Neural cell (in vitro differentiated cells): ENCODE data around the gene DERA. TPM values are rescaled to one million over a fixed set of nuclear protein-coding genes. Genes with fewer than 3 reads are reported as not detected.

Experiments
- H2AFZ ChIP-seq: fragments of 200-600, 300-800 bp; sonication (generic), shearing (Covaris generic); 2 replicates; pipeline ENCODE4 v1.6.0; 2014; ENCODE audit warnings: low read depth, mild to moderate bottlenecking, antibody characterized with exemption, low read length, moderate library complexity
- H3F3A ChIP-seq: fragments of 200-600 bp; shearing (Covaris generic); 2 replicates; pipeline ENCODE4 v1.6.1; 2016; ENCODE audit warnings: mild to moderate bottlenecking, moderate library complexity, mixed read lengths, antibody characterized with exemption, low read length; ENCODE audit not compliant: insufficient read depth, poor library complexity, severe bottlenecking
- H3K27ac ChIP-seq: fragments of 200-600, 300-800 bp; sonication (generic), shearing (Covaris generic); 2 replicates; pipeline ENCODE4 v1.5.1; 2014; ENCODE audit warnings: mild to moderate bottlenecking, low read length, moderate library complexity
- H3K27me3 ChIP-seq: fragments of 300-800, 200-600 bp; sonication (generic), shearing (Covaris generic); 2 replicates; pipeline ENCODE4 v1.6.0; 2014; ENCODE audit warnings: mild to moderate bottlenecking, low read depth, low read length, moderate library complexity; ENCODE audit not compliant: insufficient read depth
- H3K36me3 ChIP-seq: fragments of 300-800, 200-600 bp; sonication (generic), shearing (Covaris generic); 2 replicates; pipeline ENCODE4 v1.5.1; 2014; ENCODE audit warnings: mild to moderate bottlenecking, antibody characterized with exemption, low read length, moderate library complexity; ENCODE audit not compliant: insufficient read depth
- H3K4me2 ChIP-seq: fragments of 300-800, 200-600 bp; sonication (generic), shearing (Covaris generic); 2 replicates; pipeline ENCODE4 v1.6.0; 2014; ENCODE audit warnings: mild to moderate bottlenecking, low read length
- H3K4me3 ChIP-seq: fragments of 300-800, 200-600 bp; sonication (generic), shearing (Covaris generic); 2 replicates; pipeline ENCODE4 v1.5.1; 2014; ENCODE audit warnings: mild to moderate bottlenecking, low read length, moderate library complexity
- H3K79me2 ChIP-seq: fragments of 200-600 bp; shearing (Covaris generic); replicated peaks from 2 replicates; pipeline ENCODE4 v1.6.0; 2014; ENCODE audit warnings: mild to moderate bottlenecking, low read length, moderate library complexity; ENCODE audit not compliant: insufficient read depth
- H3K9ac ChIP-seq: fragments of 300-800, 200-600 bp; sonication (generic), shearing (Covaris generic); 2 replicates; pipeline ENCODE4 v1.6.1; 2016; ENCODE audit warnings: mild to moderate bottlenecking, low read length, mixed read lengths
- H3K9me2 ChIP-seq: fragments of 200-600 bp; shearing (Covaris generic); 2 replicates; pipeline ENCODE4 v1.6.1; 2016; ENCODE audit warnings: mild to moderate bottlenecking, low read length, mixed read lengths; ENCODE audit not compliant: insufficient read depth
- H3K9me3 ChIP-seq: fragments of 200-600, 300-800 bp; sonication (generic), shearing (Covaris generic); 2 replicates; pipeline ENCODE4 v1.6.1; 2016; ENCODE audit warnings: mild to moderate bottlenecking, mixed run types, low read length, moderate library complexity, mixed read lengths
- H4K20me1 ChIP-seq: fragments of 200-600 bp; shearing (Covaris generic); 2 replicates; pipeline ENCODE4 v1.6.1; 2016; ENCODE audit warnings: mild to moderate bottlenecking, mixed run types; ENCODE audit not compliant: insufficient read depth
- EP300 ChIP-seq: fragments of 450-650 bp; conservative IDR thresholded peaks from 2 replicates; pipeline ENCODE4 v1.6.1; 2014; ENCODE audit warnings: antibody characterized with exemption, mild to moderate bottlenecking, moderate library complexity; ENCODE audit not compliant: poor library complexity, severe bottlenecking
- EZH2 ChIP-seq: fragments of 200-600, 300-800 bp; shearing (Covaris generic), sonication (generic); IDR thresholded peaks from 2 replicates; pipeline ENCODE4 v1.6.1; 2014; ENCODE audit warnings: antibody characterized with exemption, low read length, borderline replicate concordance, mild to moderate bottlenecking; ENCODE audit not compliant: insufficient read depth, poor library complexity, severe bottlenecking
- MXI1 ChIP-seq: fragments of 450-650 bp; conservative IDR thresholded peaks from 2 replicates; pipeline ENCODE4 v1.6.1; 2014; ENCODE audit warnings: antibody characterized with exemption, mild to moderate bottlenecking; ENCODE audit not compliant: poor library complexity, severe bottlenecking
- POLR2AphosphoS5 ChIP-seq: IDR thresholded peaks from 2 replicates; pipeline ENCODE4 v1.6.1; 2012
- RAD21 ChIP-seq: fragments of 450-650 bp; conservative IDR thresholded peaks from 2 replicates; pipeline ENCODE4 v1.6.1; 2014; ENCODE audit warnings: antibody characterized with exemption, mild to moderate bottlenecking, moderate library complexity
- SMC3 ChIP-seq: fragments of 450-650 bp; conservative IDR thresholded peaks from 2 replicates; pipeline ENCODE4 v1.6.1; 2014; ENCODE audit warnings: antibody characterized with exemption, mild to moderate bottlenecking, moderate library complexity; ENCODE audit not compliant: poor library complexity
- TAF1 ChIP-seq: IDR thresholded peaks from 2 replicates; pipeline ENCODE4 v1.6.1; 2012; ENCODE audit warnings: low read depth
- polyA plus RNA-seq: library from polyadenylated mRNA; depleted of rRNA; stranded (reverse); fragments of >200 nt; gene quantifications from 2 replicates; pipeline ENCODE4 v1.2.3, GENCODE V29; 2014
- TF ChIP-seq, protein P1 (sequence below): IDR thresholded peaks from 2 replicates; pipeline ENCODE4 v1.6.1; 2012; ENCODE audit warnings: borderline replicate concordance
- TF ChIP-seq, protein P2 (sequence below): fragments of 450-650 bp; IDR thresholded peaks from 2 replicates; pipeline ENCODE4 v1.5.1; 2014; ENCODE audit warnings: antibody characterized with exemption, mild to moderate bottlenecking, moderate library complexity; ENCODE audit not compliant: poor library complexity, severe bottlenecking

The DERA gene
- polyA plus RNA-seq, 1 donor from 2014 or later = 7.7 TPM

- TF ChIP-seq TAF1 = no peak
- TF ChIP-seq MXI1 = no peak
- no peak for TF ChIP-seq EZH2
- TF ChIP-seq, protein P1, sequence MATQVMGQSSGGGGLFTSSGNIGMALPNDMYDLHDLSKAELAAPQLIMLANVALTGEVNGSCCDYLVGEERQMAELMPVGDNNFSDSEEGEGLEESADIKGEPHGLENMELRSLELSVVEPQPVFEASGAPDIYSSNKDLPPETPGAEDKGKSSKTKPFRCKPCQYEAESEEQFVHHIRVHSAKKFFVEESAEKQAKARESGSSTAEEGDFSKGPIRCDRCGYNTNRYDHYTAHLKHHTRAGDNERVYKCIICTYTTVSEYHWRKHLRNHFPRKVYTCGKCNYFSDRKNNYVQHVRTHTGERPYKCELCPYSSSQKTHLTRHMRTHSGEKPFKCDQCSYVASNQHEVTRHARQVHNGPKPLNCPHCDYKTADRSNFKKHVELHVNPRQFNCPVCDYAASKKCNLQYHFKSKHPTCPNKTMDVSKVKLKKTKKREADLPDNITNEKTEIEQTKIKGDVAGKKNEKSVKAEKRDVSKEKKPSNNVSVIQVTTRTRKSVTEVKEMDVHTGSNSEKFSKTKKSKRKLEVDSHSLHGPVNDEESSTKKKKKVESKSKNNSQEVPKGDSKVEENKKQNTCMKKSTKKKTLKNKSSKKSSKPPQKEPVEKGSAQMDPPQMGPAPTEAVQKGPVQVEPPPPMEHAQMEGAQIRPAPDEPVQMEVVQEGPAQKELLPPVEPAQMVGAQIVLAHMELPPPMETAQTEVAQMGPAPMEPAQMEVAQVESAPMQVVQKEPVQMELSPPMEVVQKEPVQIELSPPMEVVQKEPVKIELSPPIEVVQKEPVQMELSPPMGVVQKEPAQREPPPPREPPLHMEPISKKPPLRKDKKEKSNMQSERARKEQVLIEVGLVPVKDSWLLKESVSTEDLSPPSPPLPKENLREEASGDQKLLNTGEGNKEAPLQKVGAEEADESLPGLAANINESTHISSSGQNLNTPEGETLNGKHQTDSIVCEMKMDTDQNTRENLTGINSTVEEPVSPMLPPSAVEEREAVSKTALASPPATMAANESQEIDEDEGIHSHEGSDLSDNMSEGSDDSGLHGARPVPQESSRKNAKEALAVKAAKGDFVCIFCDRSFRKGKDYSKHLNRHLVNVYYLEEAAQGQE = no peak
- no peak for TF ChIP-seq RAD21
- TF ChIP-seq SMC3 = no peak
- TF ChIP-seq EP300 = no peak
- TF ChIP-seq POLR2AphosphoS5 = no peak
- TF ChIP-seq, protein P2, sequence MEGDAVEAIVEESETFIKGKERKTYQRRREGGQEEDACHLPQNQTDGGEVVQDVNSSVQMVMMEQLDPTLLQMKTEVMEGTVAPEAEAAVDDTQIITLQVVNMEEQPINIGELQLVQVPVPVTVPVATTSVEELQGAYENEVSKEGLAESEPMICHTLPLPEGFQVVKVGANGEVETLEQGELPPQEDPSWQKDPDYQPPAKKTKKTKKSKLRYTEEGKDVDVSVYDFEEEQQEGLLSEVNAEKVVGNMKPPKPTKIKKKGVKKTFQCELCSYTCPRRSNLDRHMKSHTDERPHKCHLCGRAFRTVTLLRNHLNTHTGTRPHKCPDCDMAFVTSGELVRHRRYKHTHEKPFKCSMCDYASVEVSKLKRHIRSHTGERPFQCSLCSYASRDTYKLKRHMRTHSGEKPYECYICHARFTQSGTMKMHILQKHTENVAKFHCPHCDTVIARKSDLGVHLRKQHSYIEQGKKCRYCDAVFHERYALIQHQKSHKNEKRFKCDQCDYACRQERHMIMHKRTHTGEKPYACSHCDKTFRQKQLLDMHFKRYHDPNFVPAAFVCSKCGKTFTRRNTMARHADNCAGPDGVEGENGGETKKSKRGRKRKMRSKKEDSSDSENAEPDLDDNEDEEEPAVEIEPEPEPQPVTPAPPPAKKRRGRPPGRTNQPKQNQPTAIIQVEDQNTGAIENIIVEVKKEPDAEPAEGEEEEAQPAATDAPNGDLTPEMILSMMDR = no peak
- H3K27ac ChIP-seq = no peak overlapping the region
Measured at GRCh38 chr12:15897433-15897832, 13.7 kb upstream of the DERA start.

DNA sequence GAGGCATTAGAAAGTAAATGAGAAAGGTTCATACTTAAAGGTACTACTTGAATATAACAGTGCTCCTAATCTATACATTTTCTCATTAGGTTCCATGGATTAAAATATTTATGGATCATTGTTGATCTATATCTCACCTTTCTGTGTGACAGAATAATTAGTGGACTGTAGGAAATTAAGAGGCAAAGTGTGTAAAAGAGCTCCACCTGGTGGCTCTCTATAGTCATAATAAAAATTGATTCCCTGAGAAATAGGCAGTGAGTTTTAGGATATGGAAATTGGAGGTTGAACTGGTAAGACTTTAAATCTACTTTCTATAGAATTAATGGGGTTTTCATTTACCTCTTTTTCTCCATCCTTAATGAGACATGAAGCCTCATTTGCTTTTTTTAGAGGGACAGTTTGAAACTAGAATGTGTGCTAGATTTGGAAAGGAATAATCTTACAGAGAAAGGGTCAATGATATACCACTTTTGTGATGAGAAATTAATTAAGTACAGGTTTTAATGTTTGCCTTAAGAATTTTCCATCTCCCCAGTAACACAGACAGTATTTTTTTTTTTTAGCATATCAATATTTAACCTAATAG lies 11.8 kb upstream of the DERA start:
- TF ChIP-seq RAD21 (peak; percentile 58), EZH2 (no peak), POLR2AphosphoS5 (no peak), EP300 (no peak), TAF1 (no peak), SMC3 (peak; percentile 69)
- TF ChIP-seq, protein P2 = peak; percentile 74
- Histone ChIP-seq H2AFZ (no peak overlapping the region), H3K9me2 (no peaks in the 10 kb centered on the region), H4K20me1 (no peaks in the 10 kb centered on the region), H3K27me3 (no peaks in the 10 kb centered on the region), H3K36me3 (no peaks in the 10 kb centered on the region), H3K9ac (no peak overlapping the region), H3F3A (no peaks in the 10 kb centered on the region), H3K4me2 (no peak overlapping the region), H3K9me3 (no peaks in the 10 kb centered on the region), H3K27ac (no peak overlapping the region), H3K79me2 (no peaks in the 10 kb centered on the region), H3K4me3 (no peak overlapping the region)

More at GRCh38 chr12:15897433-15897832, 13.7 kb upstream of the DERA start:
- Histone ChIP-seq H3F3A (no peaks in the 10 kb centered on the region), H3K36me3 (peaks cover 6% of the 10 kb centered on the region), H3K9me2 (no peaks in the 10 kb centered on the region), H3K4me3 (no peak overlapping the region), H3K9ac (no peak overlapping the region), H3K9me3 (no peaks in the 10 kb centered on the region), H3K27me3 (no peaks in the 10 kb centered on the region), H2AFZ (no peak overlapping the region), H4K20me1 (no peaks in the 10 kb centered on the region), H3K79me2 (peaks cover 8% of the 10 kb centered on the region), H3K4me2 (no peak overlapping the region)
